Measurements from ENCODE around the gene PEX1. TPM values are rescaled to one million over a fixed set of nuclear protein-coding genes. Genes with fewer than 3 reads are reported as not detected.
A peak's percentile ranks its signal among the peaks of the same experiment; 100 is the strongest.

Gene PEX1
- total and polyA plus RNA-seq, 2 of the 13 experiments (the other 11 are each of a cell fraction or from before 2014, with no cell fraction given), result 16.6 to 22.4 TPM

GRCh38 chr7:92528188-92528957 lies at the start of gene PEX1, which contains the start of gene RBM48 (continued):
- TF ChIP-seq HNF4A (CRISPR knock-in tag; IDR thresholded peaks at IDR 0.05) (peak; percentile 45; the same call in 1 of the 2 replicates), ZFP90 (CRISPR knock-in tag; IDR thresholded peaks at IDR 0.05; ENCODE audit: borderline replicate concordance) (0 out of 2 replicates have a peak, but pooled peaks have one; percentile 56), MLXIP (CRISPR knock-in tag; IDR thresholded peaks at IDR 0.05; ENCODE audit: borderline replicate concordance) (no peak), MXD4 (CRISPR knock-in tag; IDR thresholded peaks at IDR 0.05) (no peak), ZNF800 (CRISPR knock-in tag; IDR thresholded peaks at IDR 0.05) (no peak), RFX1 (IDR thresholded peaks at IDR 0.05) (no peak), ZNF329 (CRISPR knock-in tag; IDR thresholded peaks at IDR 0.05; ENCODE audit: low read depth) (no peak), FUBP1 (CRISPR knock-in tag; IDR thresholded peaks at IDR 0.05; ENCODE audit: borderline replicate concordance) (no peak; the same call in 1 of the 2 replicates), FOXC1 (CRISPR knock-in tag; IDR thresholded peaks at IDR 0.05; ENCODE audit: borderline replicate concordance) (0 out of 2 replicates have a peak, but pooled peaks have one; percentile 70), ZNF180 (CRISPR knock-in tag; IDR thresholded peaks at IDR 0.05; ENCODE audit: borderline replicate concordance, low read depth) (no peak), USF2 (IDR thresholded peaks at IDR 0.05; ENCODE audit: low read depth, low read length) (no peak), USF2 (CRISPR knock-in tag; IDR thresholded peaks at IDR 0.05; ENCODE audit: borderline replicate concordance) (no peak), THAP8 (CRISPR knock-in tag; IDR thresholded peaks at IDR 0.05; ENCODE audit: borderline replicate concordance) (no peak), MNT (IDR thresholded peaks at IDR 0.05) (peak; percentile 47), ZNF501 (CRISPR knock-in tag; IDR thresholded peaks at IDR 0.05) (peak; percentile 85; the same call in 1 of the 2 replicates), ZNF850 (CRISPR knock-in tag; conservative IDR thresholded peaks at IDR 0.05) (no peak), SP5 (CRISPR knock-in tag; IDR thresholded peaks at IDR 0.05; ENCODE audit: borderline replicate concordance, low read depth) (peak; percentile 83)
